RWPE1 (cell line): ENCODE data around the gene IL16.

Source experiments
- CTCF ChIA-PET: fragments of 350-600 bp; sonication (Branson Sonifier 250); formaldehyde crosslinking; extraction: SDS; loops from one replicate; lab custom pipeline; 2021; lab: Yijun Ruan, JAX
- POLR2A ChIA-PET: fragments of 400-600 bp; formaldehyde crosslinking; extraction: SDS; loops from one replicate; lab custom pipeline; 2020; ENCODE audit warnings: antibody characterized with exemption; ENCODE audit not compliant: low non-redundant PET; lab: Yijun Ruan, JAX
- DNase-seq: peaks from one replicate; pipeline ENCODE4 v3.0.0; 2012; ENCODE audit warnings: low spot score
- H3K27ac ChIP-seq: fragments of 450-650 bp; 2 replicates; pipeline ENCODE4 v1.5.1; 2017
- CTCF ChIP-seq: fragments of 450-650 bp; conservative IDR thresholded peaks from 2 replicates; pipeline ENCODE4 v1.5.1; 2017; ENCODE audit warnings: low read depth, mild to moderate bottlenecking

The IL16 gene

DNA sequence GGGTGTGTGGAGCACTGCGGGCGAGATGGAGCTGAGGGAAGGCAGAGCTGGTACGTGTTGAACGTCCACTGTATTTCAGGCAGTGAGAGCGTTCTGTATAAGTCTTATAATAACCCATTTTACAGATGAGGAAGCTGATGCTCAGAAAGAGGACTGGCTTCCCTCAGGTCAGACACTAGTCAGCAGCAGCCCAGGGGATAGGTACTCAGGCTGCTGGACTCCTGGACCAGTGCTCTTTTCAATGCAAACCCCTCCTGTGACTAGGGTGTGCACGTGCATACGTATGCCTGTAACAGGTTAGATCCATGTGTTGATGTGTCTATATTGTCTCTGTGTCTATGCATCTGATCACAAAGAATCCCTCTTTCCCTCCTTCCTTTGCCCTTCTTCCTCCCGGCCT, 8.3 kb upstream of the IL16 start:
- CTCF ChIA-PET: no interaction called here
- POLR2A ChIA-PET: no interaction called here
- no peak for TF ChIP-seq CTCF

GRCh38 chr15:81189583-81190283, 6.9 kb upstream of the IL16 start:
- H3K27ac ChIP-seq: peak overlapping the region; percentile 97
- ChIA-PET CTCF (interaction anchor here (0.6 kb wide), 2 partner anchors 35 to 116 kb away, joined by 3 read pairs; no protein-coding TSS in a partner anchor), POLR2A (no interaction called here)
- DNase-seq: peak; percentile 59
- no peak for TF ChIP-seq CTCF

More for the DNA sequence above, 8.3 kb upstream of the IL16 start:
- H3K27ac ChIP-seq: peak overlapping the region; percentile 97
- DNase-seq: no peak

DNA sequence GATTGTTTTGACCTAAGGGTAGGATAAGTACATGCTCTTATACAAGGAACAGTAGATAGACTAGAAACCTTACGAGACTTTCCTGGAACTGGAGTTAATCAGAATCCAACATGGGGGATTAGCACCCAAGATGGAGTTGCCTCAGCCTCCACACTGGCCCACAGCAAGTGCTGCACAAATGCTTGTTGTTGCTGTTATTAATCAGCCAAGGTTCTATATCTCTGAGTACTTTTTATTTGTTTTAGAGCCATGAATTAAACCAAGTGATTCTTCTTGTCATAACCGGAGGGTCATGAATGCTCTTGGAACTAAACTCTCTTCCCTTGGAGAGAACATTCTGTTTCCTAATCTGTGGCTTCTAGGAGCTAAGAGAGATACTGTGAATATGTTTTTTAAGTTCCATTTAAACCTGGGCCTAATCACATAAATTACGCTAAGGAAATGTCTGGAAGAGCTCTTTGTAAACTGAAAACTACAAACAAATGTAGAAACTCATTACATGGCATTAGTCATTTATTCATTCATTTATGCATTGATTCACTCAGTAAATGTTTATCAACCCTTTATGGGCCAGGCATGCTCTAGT, 5.7 kb upstream of the IL16 start:
- H3K27ac ChIP-seq: peak overlapping the region; percentile 97; the same call in 1 of the 2 replicates
- no peak for DNase-seq
- POLR2A ChIA-PET: no interaction called here
- TF ChIP-seq CTCF: no peak
- CTCF ChIA-PET: interaction anchor here (0.6 to 0.9 kb wide), 2 partner anchors 38 to 933 kb away, joined by 3 read pairs; no protein-coding TSS in a partner anchor

DNA sequence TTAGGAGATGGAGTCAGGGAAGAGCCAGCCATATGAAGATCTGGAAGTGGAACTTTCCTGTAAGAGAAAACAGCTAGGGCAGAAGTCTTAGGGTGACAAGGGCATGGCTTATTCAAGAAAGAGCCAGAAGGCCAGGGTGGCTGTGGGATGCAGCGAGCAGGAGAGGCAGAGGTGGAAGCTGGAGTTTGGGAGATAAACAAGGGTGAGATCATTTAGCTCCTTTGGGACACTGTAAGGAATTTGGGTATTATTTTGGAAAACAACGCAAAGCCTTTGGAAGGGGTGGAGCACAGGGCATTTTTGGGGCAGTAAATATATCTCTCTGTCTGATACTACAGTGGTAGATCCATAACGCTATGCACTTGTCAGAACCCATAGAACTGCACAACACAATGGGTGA, 5.0 kb upstream of the IL16 start:
- peak overlapping the region; percentile 18; the same call in 1 of the 2 replicates for H3K27ac ChIP-seq
- ChIA-PET CTCF (interaction anchor here (0.6 to 0.9 kb wide), 2 partner anchors 39 to 932 kb away, joined by 3 read pairs; no protein-coding TSS in a partner anchor), POLR2A (no interaction called here)
- no peak for TF ChIP-seq CTCF
- no peak for DNase-seq

- H3K27ac ChIP-seq: no peak overlapping the region
- POLR2A ChIA-PET: no interaction called here
- CTCF ChIA-PET: interaction anchor here (0.6 kb wide), 1 partner anchor 195 kb away, joined by 3 read pairs; no protein-coding TSS in a partner anchor
- no peak for TF ChIP-seq CTCF
- no peak for DNase-seq
Observed at GRCh38 chr15:81194723-81195122, 2.0 kb upstream of the IL16 start.

GRCh38 chr15:81195339-81195864, 1.3 kb upstream of the IL16 start:
- ChIA-PET POLR2A (no interaction called here), CTCF (interaction anchor here (0.6 kb wide), 1 partner anchor 195 kb away, joined by 3 read pairs; no protein-coding TSS in a partner anchor)
- no peak overlapping the region for H3K27ac ChIP-seq
- no peak for TF ChIP-seq CTCF
- no peak for DNase-seq
